MV-4-11 (cell line): ENCODE results near the gene COMTD1.
"Not testable (repeated sequence)": the region's sequence is repeated elsewhere in the genome, so short reads cannot be mapped to it uniquely, and the experiment has no call there.

Experiments
- DNase-seq: peaks from one replicate; lab custom pipeline; 2025; lab: John Stamatoyannopoulos, UW

The COMTD1 gene

GRCh38 chr10:75223507-75223906, 12.2 kb downstream of the COMTD1 start:
- DNase-seq = no peak

GRCh38 chr10:75221492-75221891, 14.3 kb downstream of the COMTD1 start:
- DNase-seq = not testable (repeated sequence)

- DNase-seq = no peak
Observed at GRCh38 chr10:75220274-75220673, 15.5 kb downstream of the COMTD1 start.

GRCh38 chr10:75212343-75212742, 23.4 kb downstream of the COMTD1 start:
- DNase-seq = no peak

- DNase-seq = peak; percentile 39
Observed at GRCh38 chr10:75211007-75211691, 24.6 kb downstream of the COMTD1 start.

GRCh38 chr10:75210282-75211006, 25.3 kb downstream of the COMTD1 start, which contains the start of gene VDAC2:
VDAC2 (plus strand) TSS chr10:75210796; CDS start chr10:75211159, 363 bp downstream.
- peak; percentile 82 for DNase-seq

GRCh38 chr10:75209921-75210281, 25.9 kb downstream of the COMTD1 start:
- peak; percentile 78 for DNase-seq

GRCh38 chr10:75209086-75209920, 26.5 kb downstream of the COMTD1 start:
- DNase-seq = peak; percentile 47

GRCh38 chr10:75208181-75208580, 27.6 kb downstream of the COMTD1 start:
- DNase-seq = no peak

- DNase-seq = no peak
Observed at GRCh38 chr10:75207857-75208144, 28.0 kb downstream of the COMTD1 start.

GRCh38 chr10:75207079-75207856, 28.5 kb downstream of the COMTD1 start:
- no peak for DNase-seq

- DNase-seq = not testable (repeated sequence)
Observed at GRCh38 chr10:75206638-75207037, 29.1 kb downstream of the COMTD1 start.

- DNase-seq = no peak
Observed at GRCh38 chr10:75205908-75206307, 29.8 kb downstream of the COMTD1 start.

- DNase-seq = no peak
Observed at GRCh38 chr10:75203724-75204123, 32.0 kb downstream of the COMTD1 start.

- DNase-seq = not testable (repeated sequence)
Observed at GRCh38 chr10:75203046-75203620, 32.6 kb downstream of the COMTD1 start.

GRCh38 chr10:75202321-75203045, 33.3 kb downstream of the COMTD1 start:
- DNase-seq = no peak

- DNase-seq = no peak
Observed at GRCh38 chr10:75201793-75202307, 33.9 kb downstream of the COMTD1 start.

GRCh38 chr10:75199949-75200348, 35.8 kb downstream of the COMTD1 start:
- not testable (repeated sequence) for DNase-seq

- DNase-seq = no peak
Observed at GRCh38 chr10:75197906-75198305, 37.9 kb downstream of the COMTD1 start.

- no peak for DNase-seq
Observed at GRCh38 chr10:75197066-75197465, 38.7 kb downstream of the COMTD1 start.
